WTC11 (cell line): ENCODE data around the gene EPS8L1. TPM values are rescaled to one million over a fixed set of nuclear protein-coding genes. Genes with fewer than 3 reads are reported as not detected.

Experiments
- ATAC-seq: fragments of 200-7000 bp; cut with Tn5 transposase; 2 replicates; pipeline ENCODE4 v1.10.0; 2021; ENCODE audit warnings: mild to moderate bottlenecking, moderate library complexity
- CTCF ChIA-PET: fragments of 300-600 bp; sonication (Branson Sonifier 250); formaldehyde crosslinking; loops from one replicate; lab custom pipeline; 2021; ENCODE audit warnings: antibody characterized with exemption; lab: Charles Lee
- POLR2A ChIA-PET: fragments of 350-600 bp; sonication (Branson Sonifier 250); formaldehyde crosslinking; loops from one replicate; lab custom pipeline; 2021; ENCODE audit warnings: antibody characterized with exemption; lab: Charles Lee
- DNase-seq: peaks from one replicate; pipeline ENCODE4 v3.0.0; 2021; ENCODE audit warnings: low spot score
- H3K27ac Mint-ChIP-seq: 2 replicates; pipeline ENCODE4 v1.8.0; 2021; ENCODE audit warnings: mixed read lengths
- H3K27me3 Mint-ChIP-seq: 2 replicates; pipeline ENCODE4 v1.8.0; 2021; ENCODE audit warnings: low read depth, mild to moderate bottlenecking, moderate library complexity, mixed read lengths
- H3K36me3 Mint-ChIP-seq: 2 replicates; pipeline ENCODE4 v1.8.0; 2021; ENCODE audit warnings: mixed read lengths
- H3K4me1 Mint-ChIP-seq: 2 replicates; pipeline ENCODE4 v1.8.0; 2022; ENCODE audit warnings: mixed read lengths
- H3K4me3 Mint-ChIP-seq: 2 replicates; pipeline ENCODE4 v1.8.0; 2021; ENCODE audit warnings: mild to moderate bottlenecking, moderate library complexity, mixed read lengths
- H3K9me3 Mint-ChIP-seq: 2 replicates; pipeline ENCODE4 v1.8.0; 2021; ENCODE audit warnings: mixed read lengths
- ATF1 ChIP-seq: sonication (generic); formaldehyde crosslinking; IDR thresholded peaks from 2 replicates; pipeline ENCODE4 v1.8.1; 2023; ENCODE audit warnings: mild to moderate bottlenecking, moderate library complexity, missing genetic modification reagents
- ELF4 ChIP-seq: sonication (generic); formaldehyde crosslinking; IDR thresholded peaks from 2 replicates; pipeline ENCODE4 v1.8.1; 2022; ENCODE audit warnings: low read depth, mild to moderate bottlenecking, moderate library complexity, missing genetic modification reagents
- ETV6 ChIP-seq: sonication (generic); formaldehyde crosslinking; IDR thresholded peaks from 2 replicates; pipeline ENCODE4 v1.8.1; 2022; ENCODE audit warnings: mild to moderate bottlenecking, missing genetic modification reagents
- IRF2 ChIP-seq: sonication (generic); formaldehyde crosslinking; IDR thresholded peaks from 2 replicates; pipeline ENCODE4 v1.8.0; 2022; ENCODE audit warnings: low read depth, missing genetic modification reagents, borderline replicate concordance
- MXD4 ChIP-seq: fragments of 250-450 bp; sonication (Bioruptor Pico); IDR thresholded peaks from 2 replicates; pipeline ENCODE4 v1.8.0; 2021; ENCODE audit warnings: mild to moderate bottlenecking, moderate library complexity, borderline replicate concordance
- MYBL2 ChIP-seq: sonication (generic); formaldehyde crosslinking; IDR thresholded peaks from 2 replicates; pipeline ENCODE4 v1.8.1; 2023; ENCODE audit warnings: mild to moderate bottlenecking, moderate library complexity, missing genetic modification reagents
- NFATC4 ChIP-seq: fragments of 250-450 bp; sonication (Bioruptor Pico); IDR thresholded peaks from 2 replicates; pipeline ENCODE4 v1.9.0; 2021; ENCODE audit warnings: mild to moderate bottlenecking
- NR2C2 ChIP-seq: sonication (generic); formaldehyde crosslinking; IDR thresholded peaks from 2 replicates; pipeline ENCODE4 v1.8.0; 2022; ENCODE audit warnings: mild to moderate bottlenecking, missing genetic modification reagents
- NR3C1 ChIP-seq: sonication (generic); formaldehyde crosslinking; conservative IDR thresholded peaks from 2 replicates; pipeline ENCODE4 v1.8.1; 2023; ENCODE audit warnings: low read depth, mild to moderate bottlenecking, missing genetic modification reagents
- SOX15 ChIP-seq: fragments of 250-450 bp; sonication (Bioruptor Pico); IDR thresholded peaks from 2 replicates; pipeline ENCODE4 v1.9.0; 2021; ENCODE audit warnings: mild to moderate bottlenecking
- TEAD1 ChIP-seq: sonication (generic); formaldehyde crosslinking; IDR thresholded peaks from 2 replicates; pipeline ENCODE4 v1.8.0; 2022; ENCODE audit warnings: mild to moderate bottlenecking, missing genetic modification reagents
- TP53 ChIP-seq: sonication (generic); formaldehyde crosslinking; IDR thresholded peaks from 2 replicates; pipeline ENCODE4 v1.8.1; 2023; ENCODE audit warnings: mild to moderate bottlenecking, missing genetic modification reagents
- ZNF121 ChIP-seq: sonication (generic); formaldehyde crosslinking; IDR thresholded peaks from 2 replicates; pipeline ENCODE4 v1.8.0; 2023; ENCODE audit warnings: missing genetic modification reagents
- ZNF671 ChIP-seq: fragments of 250-450 bp; sonication (Bioruptor Pico); IDR thresholded peaks from 2 replicates; pipeline ENCODE4 v1.8.0; 2021; ENCODE audit warnings: mild to moderate bottlenecking
- total RNA-seq: library from RNA; stranded (reverse); gene quantifications from 3 replicates; pipeline ENCODE4 v1.2.3, GENCODE V29; 2021
- TF ChIP-seq, protein P1 (sequence below): fragments of 250-450 bp; sonication (Bioruptor Pico); IDR thresholded peaks from 2 replicates; pipeline ENCODE4 v1.9.0; 2021; ENCODE audit warnings: moderate library complexity, mild to moderate bottlenecking, inconsistent platforms, borderline replicate concordance
- TF ChIP-seq, protein P2 (sequence below): sonication (generic); formaldehyde crosslinking; IDR thresholded peaks from 2 replicates; pipeline ENCODE4 v1.8.0; 2022; ENCODE audit warnings: mild to moderate bottlenecking, missing genetic modification reagents
- TF ChIP-seq, protein P3 (sequence below): sonication (generic); formaldehyde crosslinking; conservative IDR thresholded peaks from 2 replicates; pipeline ENCODE4 v1.8.1; 2022; ENCODE audit warnings: mild to moderate bottlenecking, missing genetic modification reagents
- TF ChIP-seq, protein P4 (sequence below): fragments of 250-450 bp; sonication (Bioruptor Pico); IDR thresholded peaks from 2 replicates; pipeline ENCODE4 v1.9.0; 2021; ENCODE audit warnings: mild to moderate bottlenecking
- TF ChIP-seq, protein P5 (sequence below): sonication (generic); formaldehyde crosslinking; IDR thresholded peaks from 2 replicates; pipeline ENCODE4 v1.8.1; 2022; ENCODE audit warnings: mild to moderate bottlenecking, moderate library complexity, missing genetic modification reagents

The EPS8L1 gene
- total RNA-seq, 1 experiment from 2014 or later = 38.9 TPM

DNA sequence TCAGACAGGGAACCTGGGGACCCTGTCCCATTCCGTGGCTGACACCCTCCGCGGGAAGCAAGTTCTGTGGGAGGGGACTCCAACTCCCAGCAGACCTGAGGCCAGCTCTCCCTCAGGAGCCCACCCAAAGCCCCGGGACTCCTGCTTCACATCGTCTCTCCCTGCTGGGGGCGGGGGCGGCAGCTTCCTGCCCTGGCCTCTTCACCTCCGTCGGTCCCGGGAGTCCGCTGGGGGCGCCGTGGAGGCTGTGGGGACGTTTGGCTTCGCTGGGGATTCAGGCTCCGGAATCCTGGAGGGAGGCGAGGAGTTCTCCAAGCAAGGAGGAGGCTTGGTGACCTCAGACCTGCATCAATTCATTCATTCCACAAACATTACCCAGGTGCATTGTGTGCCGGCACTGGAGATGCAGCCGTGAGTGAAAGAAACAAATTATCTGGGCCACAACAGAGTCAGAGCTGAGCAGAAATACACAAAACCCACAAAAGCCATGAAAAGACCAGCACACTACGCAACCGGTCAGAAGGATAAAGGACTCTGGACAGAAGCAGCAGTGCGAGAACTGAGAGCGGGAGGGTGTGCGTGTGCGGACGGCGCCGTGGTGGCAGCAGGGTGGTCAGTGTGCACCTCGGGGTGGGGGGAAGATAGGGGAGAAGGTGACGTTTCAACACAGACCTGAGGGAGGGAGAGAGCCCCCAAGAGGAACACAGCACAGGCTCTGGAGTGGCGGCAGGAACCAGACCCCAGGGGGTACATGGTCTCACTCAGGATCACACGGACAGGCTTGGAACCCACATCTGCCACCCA is 19.0 kb downstream of the EPS8L1 start:
- DNase-seq = peak; percentile 82
- peak overlapping the region; percentile 30 for H3K4me3 Mint-ChIP-seq
- TF ChIP-seq, protein P1, sequence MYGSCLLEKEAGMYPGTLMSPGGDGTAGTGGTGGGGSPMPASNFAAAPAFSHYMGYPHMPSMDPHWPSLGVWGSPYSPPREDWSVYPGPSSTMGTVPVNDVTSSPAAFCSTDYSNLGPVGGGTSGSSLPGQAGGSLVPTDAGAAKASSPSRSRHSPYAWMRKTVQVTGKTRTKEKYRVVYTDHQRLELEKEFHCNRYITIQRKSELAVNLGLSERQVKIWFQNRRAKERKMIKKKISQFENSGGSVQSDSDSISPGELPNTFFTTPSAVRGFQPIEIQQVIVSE (CRISPR knock-in tag) = no peak
- TF ChIP-seq, protein P2, sequence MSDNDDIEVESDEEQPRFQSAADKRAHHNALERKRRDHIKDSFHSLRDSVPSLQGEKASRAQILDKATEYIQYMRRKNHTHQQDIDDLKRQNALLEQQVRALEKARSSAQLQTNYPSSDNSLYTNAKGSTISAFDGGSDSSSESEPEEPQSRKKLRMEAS (CRISPR knock-in tag) = 0 out of 2 replicates have a peak, but pooled peaks have one; percentile 25
- TF ChIP-seq, all 79 proteins: peak for 1
- ChIA-PET CTCF (interaction anchor here (0.7 to 2.9 kb wide), 13 partner anchors 9 to 530 kb away, joined by 3 to 23 read pairs (median 3); partner anchors contain the start of genes DNAAF3 and ZNF784), POLR2A (interaction anchor here (0.8 to 1.6 kb wide), 2 partner anchors 23 to 213 kb away, joined by 3 to 7 read pairs; partner anchors contain the start of gene PPP1R12C)
- no peaks in the 10 kb centered on the region for H3K9me3 Mint-ChIP-seq
- peaks cover 13% of the 10 kb centered on the region for H3K36me3 Mint-ChIP-seq
- peak overlapping the region; percentile 77 for H3K27ac Mint-ChIP-seq
- no peaks in the 10 kb centered on the region; the same call in 1 of the 2 replicates for H3K27me3 Mint-ChIP-seq
- H3K4me1 Mint-ChIP-seq = peaks cover 11% of the 10 kb centered on the region
- 0 out of 2 replicates have a peak, but pooled peaks have one; percentile 4 for ATAC-seq

DNA sequence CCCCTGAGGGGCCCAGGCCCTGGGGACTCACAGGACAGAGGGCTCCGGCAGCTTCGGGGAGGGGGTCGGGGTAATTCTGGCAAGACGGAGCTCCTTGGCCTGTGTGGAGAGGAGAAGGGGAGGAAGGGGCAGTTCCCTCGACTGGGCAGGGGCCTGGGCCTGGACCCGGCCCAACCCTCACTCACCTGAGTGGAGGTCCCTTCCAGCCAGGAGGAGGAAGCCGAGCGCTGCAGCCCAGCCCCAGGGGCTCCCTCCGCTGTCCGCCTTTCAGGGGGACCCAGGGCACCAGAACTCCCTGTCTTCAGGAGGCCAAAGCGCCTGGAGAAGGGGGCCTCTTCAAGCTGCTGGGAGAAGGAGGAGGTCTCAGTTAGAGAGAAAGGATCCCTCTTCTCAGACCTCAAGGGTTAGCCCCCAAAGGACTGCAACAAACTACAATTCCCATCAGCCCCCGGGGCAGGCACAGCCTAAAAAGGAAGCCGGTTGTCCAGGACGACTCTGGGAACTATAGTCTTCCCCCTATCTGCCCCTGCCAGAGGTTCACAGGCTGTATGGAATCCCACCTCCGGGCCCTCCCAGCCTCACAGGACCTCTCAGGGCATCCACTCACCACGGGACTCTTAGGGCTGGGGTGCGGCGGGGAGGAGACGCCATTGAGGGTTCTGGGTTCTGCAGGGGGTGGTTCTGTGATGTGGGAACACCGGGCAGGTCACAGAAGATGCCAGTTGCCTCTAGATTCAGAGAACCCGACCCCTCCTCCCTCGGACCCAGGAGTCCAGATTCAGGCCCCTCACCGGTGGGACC is 19.8 kb downstream of the EPS8L1 start:
- Mint-ChIP-seq H3K9me3 (no peaks in the 10 kb centered on the region), H3K4me1 (peaks cover 14% of the 10 kb centered on the region), H3K36me3 (peaks cover 8% of the 10 kb centered on the region; the same call in 1 of the 2 replicates), H3K4me3 (no peak overlapping the region), H3K27me3 (no peaks in the 10 kb centered on the region; the same call in 1 of the 2 replicates), H3K27ac (no peak overlapping the region)
- peak; percentile 60 for DNase-seq
- ChIA-PET POLR2A (interaction anchor here (0.8 to 1.6 kb wide), 4 partner anchors 9 to 45 kb away, joined by 3 to 8 read pairs (median 6); partner anchors contain the start of gene PPP1R12C), CTCF (interaction anchor here (1.0 to 2.9 kb wide), 17 partner anchors 8 to 408 kb away, joined by 3 to 23 read pairs (median 4); partner anchors contain the start of genes DNAAF3, EPS8L1, PPP1R12C and RDH13)
- peak; percentile 16 for ATAC-seq
- TF ChIP-seq TEAD1 (no peak), SOX15 (CRISPR knock-in tag) (no peak), ZNF121 (CRISPR knock-in tag) (no peak), MXD4 (CRISPR knock-in tag) (no peak), NFATC4 (no peak), TP53 (CRISPR knock-in tag) (no peak), ETV6 (CRISPR knock-in tag) (no peak)
- TF ChIP-seq, protein P3, sequence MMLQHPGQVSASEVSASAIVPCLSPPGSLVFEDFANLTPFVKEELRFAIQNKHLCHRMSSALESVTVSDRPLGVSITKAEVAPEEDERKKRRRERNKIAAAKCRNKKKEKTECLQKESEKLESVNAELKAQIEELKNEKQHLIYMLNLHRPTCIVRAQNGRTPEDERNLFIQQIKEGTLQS (CRISPR knock-in tag) = no peak
- TF ChIP-seq, protein P4, sequence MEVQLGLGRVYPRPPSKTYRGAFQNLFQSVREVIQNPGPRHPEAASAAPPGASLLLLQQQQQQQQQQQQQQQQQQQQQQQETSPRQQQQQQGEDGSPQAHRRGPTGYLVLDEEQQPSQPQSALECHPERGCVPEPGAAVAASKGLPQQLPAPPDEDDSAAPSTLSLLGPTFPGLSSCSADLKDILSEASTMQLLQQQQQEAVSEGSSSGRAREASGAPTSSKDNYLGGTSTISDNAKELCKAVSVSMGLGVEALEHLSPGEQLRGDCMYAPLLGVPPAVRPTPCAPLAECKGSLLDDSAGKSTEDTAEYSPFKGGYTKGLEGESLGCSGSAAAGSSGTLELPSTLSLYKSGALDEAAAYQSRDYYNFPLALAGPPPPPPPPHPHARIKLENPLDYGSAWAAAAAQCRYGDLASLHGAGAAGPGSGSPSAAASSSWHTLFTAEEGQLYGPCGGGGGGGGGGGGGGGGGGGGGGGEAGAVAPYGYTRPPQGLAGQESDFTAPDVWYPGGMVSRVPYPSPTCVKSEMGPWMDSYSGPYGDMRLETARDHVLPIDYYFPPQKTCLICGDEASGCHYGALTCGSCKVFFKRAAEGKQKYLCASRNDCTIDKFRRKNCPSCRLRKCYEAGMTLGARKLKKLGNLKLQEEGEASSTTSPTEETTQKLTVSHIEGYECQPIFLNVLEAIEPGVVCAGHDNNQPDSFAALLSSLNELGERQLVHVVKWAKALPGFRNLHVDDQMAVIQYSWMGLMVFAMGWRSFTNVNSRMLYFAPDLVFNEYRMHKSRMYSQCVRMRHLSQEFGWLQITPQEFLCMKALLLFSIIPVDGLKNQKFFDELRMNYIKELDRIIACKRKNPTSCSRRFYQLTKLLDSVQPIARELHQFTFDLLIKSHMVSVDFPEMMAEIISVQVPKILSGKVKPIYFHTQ = no peak

DNA sequence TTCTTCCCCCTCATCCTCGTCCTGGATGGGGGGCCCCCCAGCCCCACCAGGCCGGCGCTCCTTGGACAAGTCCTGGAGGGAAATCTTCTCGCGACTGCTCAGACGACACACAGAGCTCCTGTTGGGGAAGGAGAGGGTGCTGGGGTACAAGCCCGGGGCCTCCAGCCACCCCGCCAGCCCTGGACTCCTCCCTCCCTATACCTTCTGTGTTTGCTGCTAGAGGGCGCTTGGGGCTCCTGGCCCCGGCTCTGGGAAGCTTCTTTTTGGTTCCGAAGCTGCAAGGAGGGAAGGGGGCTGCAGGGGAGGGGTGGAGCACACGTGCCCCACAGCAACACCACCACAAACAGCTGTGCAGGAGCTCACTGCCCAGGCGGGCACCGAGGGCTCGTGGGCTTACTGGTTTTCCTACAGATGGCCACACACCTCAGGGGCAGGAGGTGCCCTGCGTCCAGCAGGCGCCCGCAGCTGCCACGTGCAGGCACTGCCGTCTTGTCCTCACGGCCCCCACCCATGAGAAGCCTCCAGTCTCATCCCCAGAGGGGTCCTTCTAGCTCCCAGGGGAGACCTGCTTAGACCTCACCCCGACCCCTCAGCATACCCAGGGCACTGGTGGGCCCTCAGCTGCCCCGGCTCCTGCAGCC is 20.5 kb downstream of the EPS8L1 start:
- Mint-ChIP-seq H3K4me1 (peaks cover 14% of the 10 kb centered on the region), H3K27ac (no peak overlapping the region), H3K36me3 (peaks cover 4% of the 10 kb centered on the region; the same call in 1 of the 2 replicates)
- CTCF ChIA-PET = interaction anchor here (0.7 to 2.9 kb wide), 16 partner anchors 9 to 215 kb away, joined by 3 to 23 read pairs (median 4); partner anchors contain the start of genes DNAAF3, EPS8L1, PPP1R12C and RDH13
- peak; percentile 12 for ATAC-seq
- no peak for TF ChIP-seq NR2C2 (CRISPR knock-in tag)
- TF ChIP-seq, protein P5, sequence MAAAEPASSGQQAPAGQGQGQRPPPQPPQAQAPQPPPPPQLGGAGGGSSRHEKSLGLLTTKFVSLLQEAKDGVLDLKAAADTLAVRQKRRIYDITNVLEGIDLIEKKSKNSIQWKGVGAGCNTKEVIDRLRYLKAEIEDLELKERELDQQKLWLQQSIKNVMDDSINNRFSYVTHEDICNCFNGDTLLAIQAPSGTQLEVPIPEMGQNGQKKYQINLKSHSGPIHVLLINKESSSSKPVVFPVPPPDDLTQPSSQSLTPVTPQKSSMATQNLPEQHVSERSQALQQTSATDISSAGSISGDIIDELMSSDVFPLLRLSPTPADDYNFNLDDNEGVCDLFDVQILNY (CRISPR knock-in tag) = no peak
- TF ChIP-seq NR3C1 = no peak
- TF ChIP-seq, protein P2 (CRISPR knock-in tag) = no peak
- TF ChIP-seq ATF1 (CRISPR knock-in tag) = no peak
- TF ChIP-seq ZNF671 (CRISPR knock-in tag) = no peak
- no peak for TF ChIP-seq MYBL2 (CRISPR knock-in tag)
- no peak for TF ChIP-seq ELF4 (CRISPR knock-in tag)
- no peak for TF ChIP-seq IRF2 (CRISPR knock-in tag)
- TF ChIP-seq, protein P4 = no peak
- TF ChIP-seq, all 79 proteins: peak for 0
- Mint-ChIP-seq H3K9me3 (no peaks in the 10 kb centered on the region), H3K4me3 (no peak overlapping the region), H3K27me3 (no peaks in the 10 kb centered on the region; the same call in 1 of the 2 replicates)
- peak; percentile 45 for DNase-seq
- POLR2A ChIA-PET = interaction anchor here (0.8 to 1.2 kb wide), 3 partner anchors 8 to 45 kb away, joined by 3 to 8 read pairs (median 4); partner anchors contain the start of gene PPP1R12C
